Neural cell (in vitro differentiated cells): ENCODE data around the gene CDR2L.

ENCODE experiments used
- CTCF ChIP-seq: fragments of 450-650 bp; IDR thresholded peaks from 2 replicates; pipeline ENCODE4 v1.5.1; 2014; ENCODE audit warnings: antibody characterized with exemption, mild to moderate bottlenecking, moderate library complexity; ENCODE audit not compliant: poor library complexity, severe bottlenecking
- EP300 ChIP-seq: fragments of 450-650 bp; conservative IDR thresholded peaks from 2 replicates; pipeline ENCODE4 v1.6.1; 2014; ENCODE audit warnings: antibody characterized with exemption, mild to moderate bottlenecking, moderate library complexity; ENCODE audit not compliant: poor library complexity, severe bottlenecking
- EZH2 ChIP-seq: fragments of 200-600, 300-800 bp; shearing (Covaris generic), sonication (generic); IDR thresholded peaks from 2 replicates; pipeline ENCODE4 v1.6.1; 2014; ENCODE audit warnings: antibody characterized with exemption, low read length, borderline replicate concordance, mild to moderate bottlenecking; ENCODE audit not compliant: insufficient read depth, poor library complexity, severe bottlenecking

GRCh38 chr17:74995847-74996246 lies 8.4 kb downstream of the CDR2L start:
- no peak for TF ChIP-seq EZH2
- no peak for TF ChIP-seq CTCF
- TF ChIP-seq EP300 = no peak
